ENCODE results near the gene METRN. TPM values are rescaled to one million over a fixed set of nuclear protein-coding genes. Genes with fewer than 3 reads are reported as not detected.

The METRN gene
- polyA plus RNA-seq, 1 donor: 6.3 TPM

- DNase-seq: no peak
Observed at GRCh38 chr16:722835-723633, 8.1 kb downstream of the METRN start.

DNA sequence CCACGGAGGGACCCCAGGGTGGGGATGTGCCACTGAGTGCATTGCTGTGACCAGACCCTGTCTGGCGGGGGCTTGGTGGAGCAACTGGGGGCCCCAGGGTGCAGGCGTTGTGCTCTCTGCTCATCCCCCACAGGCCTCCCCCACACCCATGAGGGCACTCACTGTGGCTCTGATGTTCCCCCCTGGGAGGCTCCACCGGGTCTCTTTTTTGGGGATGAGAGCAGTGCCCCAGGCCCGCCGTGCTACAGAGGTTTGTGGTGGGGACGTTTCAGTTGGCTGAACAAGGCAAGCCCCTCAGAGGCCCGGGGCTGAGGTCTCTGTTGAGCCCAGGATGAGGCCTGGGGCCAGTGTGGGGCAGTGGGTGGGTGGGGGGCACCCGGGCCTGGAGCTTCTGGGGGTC lies 8.8 kb downstream of the METRN start:
- DNase-seq: no peak

GRCh38 chr16:724188-725040 lies 9.5 kb downstream of the METRN start:
- no peak for DNase-seq

DNA sequence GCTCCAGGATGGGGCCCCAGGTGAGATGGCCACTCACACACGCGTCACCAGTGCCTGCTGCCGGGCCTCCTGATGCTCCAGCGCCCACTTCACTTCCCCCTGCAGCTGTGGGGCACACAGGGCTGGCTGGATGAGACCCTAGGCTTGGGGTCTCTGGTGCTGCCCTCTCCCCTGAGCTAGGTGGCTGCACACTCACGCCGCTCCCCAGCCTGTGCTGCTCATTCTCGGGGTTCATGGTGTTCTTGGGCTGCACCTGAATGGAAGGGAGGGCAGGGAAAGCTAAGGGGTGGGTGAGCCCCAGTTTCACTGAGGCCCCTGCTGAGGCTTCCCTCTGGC lies 10.1 kb downstream of the METRN start:
- DNase-seq: no peak

DNA sequence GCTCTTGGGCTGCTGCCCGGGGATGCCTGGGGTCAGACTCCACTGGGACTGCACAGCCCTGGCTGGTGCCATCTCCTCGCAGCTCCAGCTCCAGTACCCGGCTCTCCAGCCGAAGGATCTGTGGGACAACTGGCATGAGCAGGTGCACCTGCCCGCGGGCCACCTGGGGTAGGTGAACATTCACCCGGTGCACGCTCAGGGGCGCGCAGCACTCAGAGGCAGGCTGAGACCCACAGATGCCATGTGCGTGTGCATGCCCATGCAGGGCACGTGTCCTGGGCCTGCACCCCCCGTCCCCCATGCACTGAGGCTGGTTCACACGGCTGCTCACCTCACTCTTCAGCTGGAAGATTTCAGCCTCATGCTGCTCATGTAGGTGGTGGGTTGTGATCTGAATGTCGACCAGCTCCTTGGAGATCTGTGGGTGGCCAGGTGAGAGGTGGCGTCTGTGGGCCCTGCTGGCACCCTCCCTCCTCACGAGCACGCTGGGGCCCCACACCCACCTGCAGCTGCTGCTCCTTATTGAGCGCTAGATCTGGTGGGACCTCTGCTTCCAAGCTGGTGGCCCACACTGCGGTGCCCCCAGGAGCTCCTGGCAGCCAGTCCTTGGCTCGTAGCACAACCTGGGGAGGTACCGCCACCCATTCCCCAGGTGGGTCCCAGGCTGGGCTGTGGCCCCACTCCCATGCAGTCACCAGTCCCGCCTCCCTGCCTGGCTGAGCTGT lies 10.7 kb downstream of the METRN start:
- no peak for DNase-seq

- DNase-seq: no peak
Observed at GRCh38 chr16:726188-726437, 11.2 kb downstream of the METRN start.

DNA sequence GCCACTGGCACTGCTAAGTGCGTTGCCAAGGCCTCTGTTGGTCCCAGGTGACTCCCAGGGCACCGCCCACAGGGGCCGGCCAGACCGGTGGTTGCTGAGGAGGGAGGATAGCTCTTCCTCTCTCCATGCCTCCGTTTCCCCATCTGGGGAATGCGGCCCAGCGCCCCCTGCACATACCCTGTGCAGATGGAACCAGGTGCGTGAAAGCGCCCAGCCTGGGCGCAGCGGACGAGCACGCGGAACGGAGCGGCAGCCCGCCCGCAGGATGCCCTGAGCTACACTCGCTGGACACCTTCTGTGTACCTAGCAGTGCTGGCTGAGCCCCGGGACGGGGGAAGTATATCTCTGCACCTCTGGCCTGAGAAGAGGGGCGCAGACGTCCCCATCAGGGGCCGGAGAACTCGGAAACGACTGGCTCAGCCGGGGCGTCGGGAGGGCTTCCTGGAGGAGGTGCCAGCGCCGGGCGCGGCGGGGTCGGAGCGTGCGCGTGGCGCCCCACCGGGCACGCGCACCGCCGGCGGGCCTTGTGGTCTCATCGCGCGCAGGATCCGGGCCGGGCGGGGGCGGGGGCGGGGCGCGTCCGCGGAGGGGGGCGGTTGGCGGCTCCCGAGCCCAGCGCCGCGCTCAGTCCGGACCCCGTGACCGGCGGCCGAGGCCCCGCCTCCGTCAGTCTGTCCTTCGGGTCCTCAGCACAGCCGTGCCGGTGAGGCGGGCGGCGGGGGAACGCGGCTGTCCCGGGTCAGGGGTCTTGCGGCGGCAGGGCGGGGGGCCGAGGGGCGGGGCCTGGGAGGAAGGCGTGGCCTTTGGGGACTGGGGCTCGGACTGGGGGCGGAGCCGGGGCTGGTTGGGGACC lies 11.7 kb downstream of the METRN start, which contains the start of the genes CCDC78 and HAGHL:
Gene CCDC78, minus strand, starts transcription at position 6 of the 853 bp plus-strand sequence. CDS start 76 bp downstream, outside the sequence.
Gene HAGHL, plus strand, starts transcription at position 669 of the 853 bp plus-strand sequence. CDS start 404 bp downstream, outside the sequence.
- no peak for DNase-seq

GRCh38 chr16:727291-727977 lies 12.5 kb downstream of the METRN start:
- no peak for DNase-seq

DNA sequence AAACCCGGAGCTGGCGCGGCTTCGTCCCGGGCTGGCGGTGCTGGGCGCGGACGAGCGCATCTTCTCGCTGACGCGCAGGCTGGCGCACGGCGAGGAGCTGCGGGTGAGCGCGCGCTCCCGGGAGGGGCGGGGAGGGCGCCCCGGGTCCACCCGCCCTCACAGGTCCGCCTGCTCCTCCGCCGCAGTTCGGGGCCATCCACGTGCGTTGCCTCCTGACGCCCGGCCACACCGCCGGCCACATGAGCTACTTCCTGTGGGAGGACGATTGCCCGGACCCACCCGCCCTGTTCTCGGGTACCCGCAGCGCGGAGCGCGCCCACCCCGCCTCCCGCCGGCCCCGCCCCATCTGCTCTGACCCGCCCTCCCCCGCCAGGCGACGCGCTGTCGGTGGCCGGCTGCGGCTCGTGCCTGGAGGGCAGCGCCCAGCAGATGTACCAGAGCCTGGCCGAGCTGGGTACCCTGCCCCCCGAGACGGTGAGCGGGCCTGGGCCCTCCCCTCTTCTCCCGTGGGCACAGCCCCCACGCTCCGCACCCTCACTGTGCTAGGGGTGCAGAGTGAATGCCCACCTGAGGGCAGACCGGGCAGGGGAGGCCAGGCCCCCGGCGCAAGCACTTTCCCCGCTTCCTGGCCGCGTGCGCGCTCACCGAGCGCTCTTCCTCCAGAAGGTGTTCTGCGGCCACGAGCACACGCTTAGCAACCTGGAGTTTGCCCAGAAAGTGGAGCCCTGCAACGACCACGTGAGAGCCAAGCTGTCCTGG lies 13.4 kb downstream of the METRN start:
- DNase-seq: no peak

GRCh38 chr16:728890-729744 lies 14.2 kb downstream of the METRN start:
- DNase-seq: no peak

DNA sequence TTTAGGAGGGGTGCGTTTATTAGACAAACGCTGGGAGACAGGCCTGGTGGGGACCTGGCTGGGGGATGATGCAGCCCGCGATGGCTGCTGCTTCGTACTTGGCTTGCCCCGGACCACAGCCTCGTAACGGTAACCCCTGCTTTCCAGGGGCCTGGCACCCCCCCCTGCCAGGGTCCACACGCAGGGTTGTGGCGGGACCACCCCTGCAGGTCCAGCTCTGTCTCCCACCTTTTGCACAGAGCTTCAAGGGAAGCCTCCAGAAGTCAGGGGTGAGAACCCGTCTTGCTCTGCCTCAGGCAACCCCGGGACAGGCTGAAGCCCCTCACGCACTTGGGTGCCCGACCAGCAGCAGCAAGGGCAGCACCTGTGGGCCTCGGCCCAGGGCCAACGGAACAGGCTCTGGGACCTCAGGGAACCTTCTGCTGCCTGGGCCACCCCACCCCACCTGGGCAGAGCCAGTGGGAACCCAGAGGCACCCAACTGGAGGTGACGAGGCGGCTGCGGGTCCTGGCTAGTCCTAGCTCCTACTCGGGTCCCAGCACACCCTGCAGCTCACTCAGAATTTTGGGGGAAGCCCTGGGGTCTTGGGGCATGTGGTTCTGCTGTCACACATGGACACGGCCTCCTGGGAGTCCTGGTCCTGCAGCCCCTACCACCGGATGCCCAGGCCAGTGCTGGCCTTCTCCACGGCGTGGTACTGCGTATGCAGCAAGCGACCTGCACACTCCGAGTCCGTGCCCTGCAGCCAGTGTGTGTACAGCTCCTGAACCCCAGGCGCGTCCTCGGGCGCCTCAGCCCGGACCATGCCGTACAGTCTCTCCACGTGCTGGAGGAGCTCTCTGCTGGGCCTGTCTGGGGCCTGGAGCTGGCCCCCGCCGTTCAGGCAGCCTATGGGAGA lies 15.1 kb downstream of the METRN start:
- DNase-seq: no peak

DNA sequence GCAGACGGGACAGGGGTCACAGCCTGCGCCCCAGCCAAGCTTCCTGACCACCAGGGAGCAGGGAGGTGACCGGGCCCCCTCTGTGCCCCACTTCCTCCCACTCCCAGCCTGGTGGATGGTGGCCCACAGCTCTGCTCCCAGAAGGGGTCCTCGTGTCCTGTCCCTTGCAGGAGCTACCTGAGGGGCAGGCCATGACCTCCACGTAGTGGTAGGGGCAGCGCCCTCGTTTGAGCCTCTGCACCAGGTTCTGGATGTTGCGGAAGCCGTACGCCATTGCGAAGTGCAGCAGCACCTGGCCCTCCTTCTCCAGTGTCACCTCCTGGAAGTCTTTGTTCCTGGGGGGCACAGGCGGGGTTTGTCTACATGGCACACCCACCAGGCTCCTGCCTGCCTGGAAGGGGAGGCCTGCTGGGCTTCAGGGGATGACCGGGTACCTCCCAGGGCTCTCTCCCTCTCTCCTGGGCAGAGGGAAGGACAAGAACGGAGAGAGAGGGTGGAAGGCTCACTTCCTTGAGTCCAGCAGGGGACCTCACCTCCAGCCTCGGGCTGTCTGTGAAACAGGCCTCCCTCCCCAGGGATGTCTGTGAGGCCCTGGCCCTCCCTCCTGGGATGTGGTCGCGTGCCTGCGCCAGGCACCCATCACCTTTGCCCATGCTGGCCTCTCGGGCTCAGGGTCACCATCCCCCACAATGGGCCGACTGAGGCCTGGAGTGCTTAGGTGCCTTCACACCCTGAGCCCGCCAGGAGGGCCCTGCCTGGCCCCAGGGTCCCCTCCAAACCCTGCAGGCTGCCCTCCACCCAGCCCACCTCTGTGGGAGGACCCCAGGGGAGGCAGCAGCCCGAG lies 16.0 kb downstream of the METRN start:
- no peak for DNase-seq

DNA sequence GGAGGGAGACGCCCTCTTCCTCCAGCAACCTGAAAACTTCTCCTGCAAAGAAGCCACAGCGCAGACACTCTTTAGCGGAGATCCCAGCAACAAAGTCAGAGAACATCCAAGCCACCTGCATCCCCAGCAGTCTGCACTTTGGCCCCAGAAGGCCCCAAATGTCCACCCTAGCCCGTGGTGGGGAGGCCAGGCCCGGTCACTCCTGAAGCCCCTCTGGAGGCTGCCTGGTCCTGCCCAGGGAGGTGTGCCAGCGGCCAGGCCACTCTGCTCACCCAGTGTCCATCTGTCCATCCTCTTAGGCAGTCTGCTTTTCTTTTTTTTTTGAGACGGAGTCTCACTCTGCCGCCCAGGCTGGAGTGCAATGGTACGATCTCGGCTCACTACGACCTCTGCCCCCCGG lies 17.4 kb downstream of the METRN start:
- no peak for DNase-seq

GRCh38 chr16:732936-733335 lies 18.0 kb downstream of the METRN start:
- DNase-seq: no peak

DNA sequence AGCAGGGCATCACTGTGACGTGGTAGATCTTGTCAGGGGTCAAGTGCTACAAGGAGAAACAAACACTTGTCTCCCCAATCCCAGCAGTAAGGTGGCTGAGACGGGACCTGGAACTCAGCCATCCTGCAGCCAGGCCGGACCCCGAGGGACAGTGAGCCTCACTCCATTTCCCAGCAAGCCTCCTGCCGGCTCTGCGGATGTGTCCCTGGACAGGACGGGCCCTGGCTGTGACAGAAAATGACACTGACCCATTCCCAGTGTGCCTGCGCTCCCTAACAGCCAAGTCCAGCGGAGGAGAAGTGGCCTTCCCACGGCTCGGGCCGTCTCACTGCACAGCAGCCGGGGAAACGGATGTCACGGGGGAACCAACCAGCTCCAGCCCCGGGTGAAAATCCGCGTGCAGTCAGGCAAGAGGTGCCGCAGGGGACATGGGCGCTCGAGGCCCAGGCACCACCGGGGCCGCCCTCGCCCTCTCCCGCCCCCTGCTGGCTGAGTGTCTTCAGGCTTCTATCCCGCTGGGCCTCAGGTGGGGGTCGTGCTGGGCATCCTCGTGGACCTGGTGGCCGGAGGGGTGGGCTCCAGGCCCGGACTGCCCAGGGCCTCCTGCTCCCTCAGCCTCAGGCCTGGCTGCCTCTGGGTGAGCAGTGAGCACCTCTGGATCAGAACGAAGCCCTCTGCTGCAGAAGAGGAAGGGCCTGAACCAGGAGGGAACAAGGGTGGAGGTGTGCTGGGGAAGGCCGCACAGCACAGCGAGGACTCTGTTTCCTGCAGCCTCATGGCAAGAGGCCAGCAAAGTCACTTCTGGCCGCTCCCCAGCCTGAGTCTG lies 18.7 kb downstream of the METRN start:
- no peak for DNase-seq

DNA sequence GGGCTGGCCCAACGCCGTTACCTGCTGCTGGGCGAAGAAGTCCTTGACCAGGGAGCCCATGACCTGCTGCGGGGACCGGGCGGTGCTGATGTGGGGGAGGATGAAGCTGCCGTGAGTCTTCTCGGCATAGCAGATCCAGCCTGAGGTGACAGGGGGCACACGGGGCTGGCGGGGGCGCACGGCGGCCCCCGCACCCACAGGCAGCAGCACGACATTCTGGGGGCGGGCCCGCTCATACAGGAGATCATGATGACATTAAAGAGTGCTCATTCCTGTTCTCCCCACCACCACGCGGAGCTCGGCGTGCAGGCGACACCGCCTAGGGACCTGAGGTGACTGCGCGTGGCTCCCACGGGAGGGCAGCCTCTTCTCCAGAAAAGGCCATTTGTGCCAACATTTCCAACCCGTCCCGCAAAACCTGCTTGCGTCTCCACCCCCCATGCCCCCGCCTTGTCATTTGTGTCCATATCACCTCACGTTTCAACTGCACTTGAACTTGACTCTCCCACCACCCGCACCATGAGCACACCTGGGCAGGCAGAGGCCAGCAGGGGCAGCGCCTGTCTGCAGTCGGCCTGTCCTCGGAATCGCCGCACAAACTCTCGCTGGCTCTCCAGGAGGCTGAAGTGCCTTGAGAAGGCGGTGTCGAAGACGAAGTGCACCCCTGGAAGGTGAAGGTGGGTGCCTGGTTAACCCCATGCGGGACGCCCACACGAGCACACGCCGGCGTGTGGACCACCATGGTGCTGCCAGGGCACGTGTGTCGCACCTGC lies 19.5 kb downstream of the METRN start:
- no peak for DNase-seq

Measured in left kidney (tissue), 2 donors.